ENCODE results near the gene ERCC6L2. TPM values are rescaled to one million over a fixed set of nuclear protein-coding genes. Genes with fewer than 3 reads are reported as not detected.

ERCC6L2 gene
- total and polyA plus RNA-seq, 2 donors (not counting 3 experiments of a cell fraction or from before 2014, with no cell fraction given) = 4.7 to 31.8 TPM

GRCh38 chr9:95892690-95893089, 17.2 kb downstream of the ERCC6L2 start:
- Histone ChIP-seq H3K27me3 (ENCODE audit: control insufficient read depth in 2 of 2, insufficient read depth in 2 of 2, low read length in 2 of 2) (no peaks in the 10 kb centered on the region), H3K4me3 (replicated peaks in 1 of 3; ENCODE audit: insufficient read depth in 1 of 3, low read depth in 1 of 3, low read length in 3 of 3) (no peak overlapping the region), H3K36me3 (ENCODE audit: control insufficient read depth in 2 of 2, extremely low read depth in 1 of 2, insufficient read depth in 2 of 2, low read length in 2 of 2) (no peaks in the 10 kb centered on the region), H3K27ac (ENCODE audit: insufficient read depth, low read depth, low read length) (no peak overlapping the region), H3K9ac (replicated peaks; ENCODE audit: extremely low read depth, insufficient read depth, low read length) (no peak overlapping the region), H3K4me1 (ENCODE audit: control insufficient read depth, extremely low read depth, insufficient read depth, low read length) (no peaks in the 10 kb centered on the region), H3K79me2 (ENCODE audit: control insufficient read depth, insufficient read depth, low read length) (peaks cover 37% of the 10 kb centered on the region), H4K20me1 (replicated peaks; ENCODE audit: control insufficient read depth, extremely low read depth, insufficient read depth, low read length) (no peaks in the 10 kb centered on the region), H3K9me1 (replicated peaks; ENCODE audit: control insufficient read depth, extremely low read depth, insufficient read depth, low read length) (no peaks in the 10 kb centered on the region), H3K9me3 (replicated peaks; ENCODE audit: control insufficient read depth, insufficient read depth, low read length) (no peaks in the 10 kb centered on the region), H2AFZ (ENCODE audit: low read depth, low read length) (no peak overlapping the region), H3K4me2 (ENCODE audit: insufficient read depth, low read length) (no peak overlapping the region)
- no peak for DNase-seq (ENCODE audit: low read depth, low spot score)
- ChIA-PET POLR2A (no interaction called here), CTCF (no interaction called here)
- FAIRE-seq = no peak
- BruUV-seq (replicated peaks) = no TSS peak
- intact Hi-C loops (cut with micrococcal nuclease) = no loop called here
- TF ChIP-seq FOS (IDR thresholded peaks at IDR 0.05; ENCODE audit: borderline replicate concordance, insufficient read depth, low read length) (no peak), POLR2AphosphoS5 (IDR thresholded peaks at IDR 0.05; ENCODE audit: insufficient read depth, low read depth, low read length) (no peak), POLR2A (IDR thresholded peaks at IDR 0.05; ENCODE audit: low read depth, low read length) (no peak), JUN (IDR thresholded peaks at IDR 0.05; ENCODE audit: borderline replicate concordance, insufficient read depth, insufficient read length, low read depth) (no peak), GATA2 (IDR thresholded peaks at IDR 0.05; ENCODE audit: insufficient read depth, insufficient read length, low read depth, low read length) (no peak), MYC (IDR thresholded peaks at IDR 0.05; ENCODE audit: low read depth, low read length) (no peak), EZH2 (IDR thresholded peaks at IDR 0.05; ENCODE audit: borderline replicate concordance, low read depth, low read length, severe bottlenecking) (no peak)
- TF ChIP-seq, protein P1, sequence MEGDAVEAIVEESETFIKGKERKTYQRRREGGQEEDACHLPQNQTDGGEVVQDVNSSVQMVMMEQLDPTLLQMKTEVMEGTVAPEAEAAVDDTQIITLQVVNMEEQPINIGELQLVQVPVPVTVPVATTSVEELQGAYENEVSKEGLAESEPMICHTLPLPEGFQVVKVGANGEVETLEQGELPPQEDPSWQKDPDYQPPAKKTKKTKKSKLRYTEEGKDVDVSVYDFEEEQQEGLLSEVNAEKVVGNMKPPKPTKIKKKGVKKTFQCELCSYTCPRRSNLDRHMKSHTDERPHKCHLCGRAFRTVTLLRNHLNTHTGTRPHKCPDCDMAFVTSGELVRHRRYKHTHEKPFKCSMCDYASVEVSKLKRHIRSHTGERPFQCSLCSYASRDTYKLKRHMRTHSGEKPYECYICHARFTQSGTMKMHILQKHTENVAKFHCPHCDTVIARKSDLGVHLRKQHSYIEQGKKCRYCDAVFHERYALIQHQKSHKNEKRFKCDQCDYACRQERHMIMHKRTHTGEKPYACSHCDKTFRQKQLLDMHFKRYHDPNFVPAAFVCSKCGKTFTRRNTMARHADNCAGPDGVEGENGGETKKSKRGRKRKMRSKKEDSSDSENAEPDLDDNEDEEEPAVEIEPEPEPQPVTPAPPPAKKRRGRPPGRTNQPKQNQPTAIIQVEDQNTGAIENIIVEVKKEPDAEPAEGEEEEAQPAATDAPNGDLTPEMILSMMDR (IDR thresholded peaks at IDR 0.05; ENCODE audit: extremely low read depth in 1 of 2, insufficient read depth in 1 of 2, low read depth in 1 of 2, low read length in 2 of 2) = no peak
- TF ChIP-seq, protein P2, sequence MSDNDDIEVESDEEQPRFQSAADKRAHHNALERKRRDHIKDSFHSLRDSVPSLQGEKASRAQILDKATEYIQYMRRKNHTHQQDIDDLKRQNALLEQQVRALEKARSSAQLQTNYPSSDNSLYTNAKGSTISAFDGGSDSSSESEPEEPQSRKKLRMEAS (IDR thresholded peaks at IDR 0.05; ENCODE audit: insufficient read depth, insufficient read length) = no peak
- dilution Hi-C loops (cut with MboI; ENCODE audit: extremely low pct_ligation_motif_present, low sequenced_read_pairs) = no loop called here
